AG10803 (cell line): ENCODE results near the gene CACHD1.

Experiments
- DNase-seq: peaks from one replicate; pipeline ENCODE4 v3.0.0; 2010; ENCODE audit warnings: low read depth
- H3K4me3 ChIP-seq: 2 replicates; pipeline ENCODE4 v1.5.1; 2011; ENCODE audit warnings: mild to moderate bottlenecking, low read length, control low read depth
- CTCF ChIP-seq: conservative IDR thresholded peaks from 2 replicates; pipeline ENCODE4 v1.5.1; 2011; ENCODE audit warnings: mild to moderate bottlenecking, low read length, control low read depth, inconsistent platforms

The CACHD1 gene

DNA sequence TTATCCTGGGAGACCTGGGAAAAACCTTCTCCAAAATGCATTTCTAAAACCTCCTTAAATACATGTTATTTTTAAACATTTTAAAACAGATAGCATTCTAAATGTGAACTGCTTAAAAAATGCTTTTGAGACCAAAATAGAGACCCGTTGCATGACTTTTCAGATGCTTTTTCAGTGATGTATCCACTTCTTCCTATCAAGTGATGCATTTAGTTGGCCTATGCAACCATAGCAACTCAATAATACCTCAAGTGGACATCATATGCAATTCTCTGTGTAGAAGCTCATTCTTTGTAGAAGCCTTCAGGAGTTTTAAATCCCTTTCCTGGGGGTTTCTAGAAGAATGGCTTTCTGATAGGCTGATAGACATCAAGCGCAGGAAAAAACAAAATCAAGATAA lies 180.5 kb downstream of the CACHD1 start:
- DNase-seq = peak; percentile 6
- no peak overlapping the region for H3K4me3 ChIP-seq
- no peak for TF ChIP-seq CTCF

- no peak overlapping the region for H3K4me3 ChIP-seq
Measured at GRCh38 chr1:64651841-64652240, 181.9 kb downstream of the CACHD1 start.

GRCh38 chr1:64653466-64653865 lies 183.5 kb downstream of the CACHD1 start:
- no peak for TF ChIP-seq CTCF
- peak; percentile 26 for DNase-seq
- H3K4me3 ChIP-seq = no peak overlapping the region

More at GRCh38 chr1:64651841-64652240, 181.9 kb downstream of the CACHD1 start:
- no peak for DNase-seq
- TF ChIP-seq CTCF = no peak

- DNase-seq = peak; percentile 50
- H3K4me3 ChIP-seq = no peak overlapping the region
- TF ChIP-seq CTCF = peak; percentile 40
Measured at GRCh38 chr1:64654519-64655341, 184.8 kb downstream of the CACHD1 start.

DNA sequence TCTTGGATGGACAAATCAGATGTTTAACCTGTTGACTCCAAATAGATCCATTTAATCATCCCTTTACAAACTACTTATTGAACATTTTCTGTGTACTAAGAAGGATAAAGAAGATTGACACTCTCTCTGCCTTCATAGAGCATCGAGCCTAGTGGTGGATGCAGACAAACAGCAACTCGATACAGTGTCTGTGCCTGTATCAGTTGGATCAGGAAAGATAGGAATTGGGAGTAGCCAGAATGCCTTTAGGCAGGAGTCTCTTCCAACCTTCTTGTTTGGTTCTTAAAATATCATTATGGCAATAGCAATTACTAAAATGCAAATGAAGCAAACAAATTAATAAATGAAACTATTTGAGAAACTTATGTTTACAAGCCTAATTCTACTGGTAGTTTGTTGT lies 185.9 kb downstream of the CACHD1 start:
- no peak overlapping the region for H3K4me3 ChIP-seq
- no peak for DNase-seq
- TF ChIP-seq CTCF = no peak

DNA sequence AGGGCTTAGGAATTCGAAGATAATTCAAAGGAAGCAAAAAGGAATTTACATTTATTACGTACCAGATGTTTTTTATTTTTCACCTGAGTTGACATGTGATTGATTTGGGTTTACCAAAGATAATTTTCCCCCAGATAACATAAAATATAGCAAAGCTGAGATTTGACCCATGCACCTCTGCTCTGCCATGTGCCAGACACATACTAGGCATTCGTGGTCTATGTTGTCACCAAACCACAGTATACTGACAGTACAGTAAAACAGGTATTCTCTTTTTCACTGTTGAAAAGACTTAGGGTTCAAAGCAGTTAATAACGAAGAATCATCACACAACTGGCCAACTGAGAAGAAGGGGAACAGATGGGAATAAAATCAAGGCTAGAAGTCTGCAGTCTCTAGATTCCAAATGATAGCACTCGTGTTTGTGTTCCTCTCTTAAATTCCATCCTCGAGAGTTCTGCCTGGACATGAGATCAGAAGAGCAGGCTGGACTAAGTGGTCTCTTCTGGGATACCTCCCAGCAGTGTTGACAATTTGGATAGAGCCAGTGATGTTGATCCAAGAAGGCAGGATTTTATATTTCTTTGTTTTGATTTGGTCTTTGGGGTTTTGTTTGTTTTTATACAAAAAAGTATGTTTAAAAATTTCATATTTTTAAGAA lies 189.7 kb downstream of the CACHD1 start:
- DNase-seq = no peak
- no peak for TF ChIP-seq CTCF
- no peak overlapping the region for H3K4me3 ChIP-seq

DNA sequence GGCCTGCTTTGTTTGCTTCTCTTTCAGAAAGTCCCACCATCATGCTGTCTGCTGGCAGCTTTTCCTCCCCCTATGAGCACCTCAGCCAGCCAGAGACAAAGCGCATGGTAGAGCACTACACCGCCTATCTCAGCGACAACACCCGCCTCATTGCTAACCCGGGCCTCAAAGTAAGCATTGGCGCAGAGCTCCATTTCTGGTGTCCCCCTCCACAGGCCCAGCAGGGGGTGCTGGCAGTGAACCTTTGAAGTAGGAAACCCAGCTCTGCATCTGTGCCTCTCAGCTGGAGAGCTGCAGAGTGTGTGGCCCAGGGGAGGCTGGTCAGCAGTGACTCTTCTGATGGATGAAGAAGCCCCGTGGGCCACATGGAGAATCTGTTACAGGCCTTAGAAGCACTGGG lies 193.7 kb downstream of the CACHD1 start:
- TF ChIP-seq CTCF = peak; percentile 15
- DNase-seq = no peak
- no peak overlapping the region for H3K4me3 ChIP-seq
